Keratinocyte (primary cell): Measurements from ENCODE around the gene KIF16B. TPM values are rescaled to one million over a fixed set of nuclear protein-coding genes. Genes with fewer than 3 reads are reported as not detected.

ENCODE experiments used
- DNase-seq: peaks from one replicate; pipeline ENCODE4 v3.0.0-alpha.2; 2011; ENCODE audit warnings: low read depth, missing footprints, low spot score
- FAIRE-seq: peaks from 2 replicates; lab custom pipeline; 2011; peaks lifted over from hg19 to GRCh38; lab: Jason Lieb, UNC
- H2AFZ ChIP-seq: 2 replicates; pipeline ENCODE4 v1.6.0; 2012; ENCODE audit warnings: low read length, control low read depth, inconsistent platforms; ENCODE audit not compliant: control insufficient read depth
- H3K27ac ChIP-seq: 2 replicates; pipeline ENCODE4 v1.5.1; 2011; ENCODE audit warnings: low read length; ENCODE audit not compliant: control insufficient read depth, insufficient read depth
- H3K27me3 ChIP-seq: 3 replicates; pipeline ENCODE4 v1.6.0; 2011; ENCODE audit warnings: low read length; ENCODE audit not compliant: control insufficient read depth, insufficient read depth; ENCODE audit errors: extremely low read depth
- H3K36me3 ChIP-seq, 2 experiments: 2 replicates in 1 of 2; 3 replicates in 1 of 2; pipeline ENCODE4 v1.5.1; 2011; ENCODE audit warnings: low read length in 2 of 2, mild to moderate bottlenecking in 1 of 2; ENCODE audit not compliant: control insufficient read depth in 2 of 2, insufficient read depth in 2 of 2; ENCODE audit errors: extremely low read depth in 1 of 2
- H3K4me1 ChIP-seq: 3 replicates; pipeline ENCODE4 v1.5.1; 2011; ENCODE audit warnings: low read length; ENCODE audit not compliant: control insufficient read depth, insufficient read depth; ENCODE audit errors: extremely low read depth
- H3K4me2 ChIP-seq: 3 replicates; pipeline ENCODE4 v1.6.0; 2011; ENCODE audit warnings: low read depth, low read length; ENCODE audit not compliant: control insufficient read depth, insufficient read depth; ENCODE audit errors: extremely low read depth
- H3K4me3 ChIP-seq, 3 experiments: fragments of 200-600 bp in 1 of 3; sonication (generic) in 1 of 3; 2 replicates in 2 of 3; 3 replicates in 1 of 3; pipeline ENCODE4 v1.5.1; 2011 to 2016; ENCODE audit warnings: low read length in 3 of 3, mild to moderate bottlenecking in 3 of 3, control low read depth in 2 of 3, inconsistent platforms in 1 of 3, low read depth in 1 of 3, mixed read lengths in 1 of 3, mixed run types in 1 of 3, moderate library complexity in 1 of 3; ENCODE audit not compliant: control insufficient read depth in 2 of 3, insufficient read depth in 2 of 3; ENCODE audit errors: extremely low read depth in 1 of 3
- H3K79me2 ChIP-seq: 2 replicates; pipeline ENCODE4 v1.6.0; 2012; ENCODE audit warnings: low read length; ENCODE audit not compliant: control insufficient read depth, insufficient read depth
- H3K9ac ChIP-seq: 3 replicates; pipeline ENCODE4 v1.6.0; 2011; ENCODE audit warnings: low read length; ENCODE audit not compliant: control insufficient read depth, insufficient read depth; ENCODE audit errors: extremely low read depth
- H3K9me1 ChIP-seq: 3 replicates; pipeline ENCODE4 v1.6.0; 2011; ENCODE audit warnings: low read length; ENCODE audit not compliant: control insufficient read depth, insufficient read depth; ENCODE audit errors: extremely low read depth
- H3K9me3 ChIP-seq: 2 replicates; pipeline ENCODE4 v1.5.1; 2012; ENCODE audit warnings: low read depth, low read length; ENCODE audit not compliant: control insufficient read depth
- H4K20me1 ChIP-seq: 3 replicates; pipeline ENCODE4 v1.6.0; 2011; ENCODE audit warnings: low read length; ENCODE audit not compliant: control insufficient read depth, insufficient read depth; ENCODE audit errors: extremely low read depth
- CTCF ChIP-seq, 3 experiments: IDR thresholded peaks in 1 of 3; conservative IDR thresholded peaks in 1 of 3; optimal IDR thresholded peaks in 1 of 3; 2 replicates in 2 of 3; 3 replicates in 1 of 3; pipeline versions ENCODE3 to v1.5.1; 2011; ENCODE audit warnings: low read length in 3 of 3, mild to moderate bottlenecking in 3 of 3, moderate library complexity in 2 of 3, control low read depth in 1 of 3, inconsistent platforms in 1 of 3; ENCODE audit not compliant: insufficient read depth in 2 of 3; ENCODE audit errors: extremely low read depth in 1 of 3
- EZH2 ChIP-seq: IDR thresholded peaks from one replicate; pipeline ENCODE4 v1.6.1; 2012; ENCODE audit warnings: inconsistent platforms, mild to moderate bottlenecking, low read length, moderate library complexity
- dilution Hi-C: fragments of 300-500 bp; cut with MboI; formaldehyde crosslinking; loops from one replicate; pipeline ENCODE4 v1.7.0; 2020; ENCODE audit warnings: low sequenced_read_pairs; ENCODE audit not compliant: extremely low pct_ligation_motif_present
- polyA plus RNA-seq, 5 experiments: library from polyadenylated mRNA; depleted of rRNA in 3 of 5; stranded (reverse) in 3 of 5; stranded (forward) in 1 of 5; unstranded in 1 of 5; fragments of >200 nt; gene quantifications; 1 replicate in 1 of 5; 2 replicates in 3 of 5; 3 replicates in 1 of 5; pipeline versions ENCODE4 v1.2.1 to v1.2.3, GENCODE V29; 2011 to 2012; ENCODE audit warnings: missing spikeins in 2 of 5, low read depth in 1 of 5, low replicate concordance in 1 of 5

The KIF16B gene
- polyA plus RNA-seq, 1 donor (not counting 4 experiments of a cell fraction or from before 2014, with no cell fraction given), result 16.1 TPM

GRCh38 chr20:16404171-16404570, 169.1 kb downstream of the KIF16B start:
- Histone ChIP-seq H3K27me3 (no peaks in the 10 kb centered on the region), H2AFZ (no peak overlapping the region), H4K20me1 (no peaks in the 10 kb centered on the region), H3K4me1 (no peaks in the 10 kb centered on the region), H3K27ac (no peak overlapping the region), H3K4me2 (no peak overlapping the region), H3K9me1 (no peaks in the 10 kb centered on the region), H3K4me3 (no peak overlapping the region), H3K9ac (no peak overlapping the region), H3K9me3 (no peaks in the 10 kb centered on the region), H3K36me3 (peaks cover 14 to 17% of the 10 kb centered on the region in 2 experiments), H3K79me2 (no peaks in the 10 kb centered on the region)
- TF ChIP-seq EZH2 (no peak), CTCF (optimal IDR thresholded peaks at IDR 0.05 in 1 of 3, IDR thresholded peaks at IDR 0.05 in 1 of 3, conservative IDR thresholded peaks at IDR 0.05 in 1 of 3; ENCODE audit: extremely low read depth in 1 of 3, insufficient read depth in 2 of 3, low read length in 3 of 3) (no peak)
- dilution Hi-C loops, result no loop called here
- FAIRE-seq (no peak), DNase-seq (no peak)

- no peaks in the 10 kb centered on the region for H3K9me1 ChIP-seq
- no peak overlapping the region for H3K4me2 ChIP-seq
- H3K36me3 ChIP-seq, result peaks cover 4 to 14% of the 10 kb centered on the region in 2 experiments
- no peak for TF ChIP-seq CTCF (optimal IDR thresholded peaks at IDR 0.05 in 1 of 3, IDR thresholded peaks at IDR 0.05 in 1 of 3, conservative IDR thresholded peaks at IDR 0.05 in 1 of 3; ENCODE audit: extremely low read depth in 1 of 3, insufficient read depth in 2 of 3, low read length in 3 of 3)
- no peak for TF ChIP-seq EZH2
- no peak overlapping the region for H3K4me3 ChIP-seq
- FAIRE-seq (no peak), DNase-seq (no peak)
- dilution Hi-C loops, result no loop called here
- H3K9ac ChIP-seq, result no peak overlapping the region
- no peaks in the 10 kb centered on the region for H3K4me1 ChIP-seq
- no peaks in the 10 kb centered on the region for H3K9me3 ChIP-seq
- H3K27ac ChIP-seq, result no peak overlapping the region
- no peak overlapping the region for H2AFZ ChIP-seq
- H3K79me2 ChIP-seq, result no peaks in the 10 kb centered on the region
- no peaks in the 10 kb centered on the region for H3K27me3 ChIP-seq
- no peaks in the 10 kb centered on the region for H4K20me1 ChIP-seq
These were observed 173.0 kb downstream of the KIF16B start for GRCh38 chr20:16400234-16400633.
